Right lobe of liver (tissue), 4 donors: ENCODE results near the gene FTSJ1.
"Not testable (repeated sequence)": the region's sequence is repeated elsewhere in the genome, so short reads cannot be mapped to it uniquely, and the experiment has no call there.

Experiments
- CTCF ChIP-seq, 4 donors: fragments of 200-600 bp in 3 of 4; fragments of 450-650 bp in 1 of 4; IDR thresholded peaks; one replicate each; pipeline versions ENCODE4 v1.5.1 to v1.8.0; 2016 to 2022; ENCODE audit warnings: antibody characterized with exemption in 4 of 4, mild to moderate bottlenecking in 2 of 4
- POLR2A ChIP-seq: fragments of 450-650 bp; IDR thresholded peaks from one replicate; pipeline ENCODE4 v1.6.1; 2017; ENCODE audit warnings: antibody characterized with exemption, mild to moderate bottlenecking
- donor health status: DM: no; HTN: no; CAD: no.
- donor health status: DM: no; HTN: no; CAD: no.
- donor health status: DM: no; HTN: yes; CAD: no.

- TF ChIP-seq CTCF (IDR thresholded peaks at IDR 0.05); POLR2A: not testable (repeated sequence)
These were observed 48.8 kb upstream of the FTSJ1 start for GRCh38 chrX:48427027-48427716.
